ENCODE data around the gene DTNBP1.

Gene DTNBP1

DNA sequence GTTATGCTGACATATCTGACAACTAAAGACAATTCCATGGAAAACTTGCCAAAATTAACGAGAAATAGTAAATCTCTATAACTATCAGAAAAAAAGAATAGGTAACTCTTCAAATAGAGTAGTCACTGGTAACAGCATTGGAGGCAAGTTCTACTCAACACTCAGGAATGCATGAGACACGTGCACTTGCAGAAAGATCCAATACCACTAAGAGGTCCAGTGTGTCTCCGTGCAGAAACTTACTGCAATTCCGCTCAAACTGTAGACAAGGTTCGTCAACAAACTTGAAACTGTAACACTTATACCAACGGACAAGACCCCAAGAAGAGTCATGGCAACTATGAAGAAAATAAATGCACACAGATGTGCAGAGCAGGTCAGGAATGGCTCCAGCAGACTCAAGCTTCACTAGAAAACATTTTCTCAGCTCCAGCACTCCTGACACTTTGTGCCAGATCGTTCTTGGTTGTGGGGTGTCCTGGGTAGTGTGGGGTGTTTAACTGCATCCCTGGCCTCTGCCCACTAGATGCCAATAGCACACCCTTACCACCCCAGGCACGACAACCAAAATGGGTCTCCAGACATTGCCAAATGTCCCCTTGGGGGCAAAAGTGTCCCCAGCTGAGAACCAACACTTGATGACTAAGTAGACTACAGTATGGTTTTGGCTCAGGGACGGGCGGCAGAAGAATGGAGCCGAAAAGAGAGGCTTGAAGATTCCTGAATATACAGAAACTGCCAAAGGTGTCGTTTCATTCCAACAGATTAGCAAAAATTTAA, 134.8 kb downstream of the DTNBP1 start:
- DNase-seq = no peak

DNA sequence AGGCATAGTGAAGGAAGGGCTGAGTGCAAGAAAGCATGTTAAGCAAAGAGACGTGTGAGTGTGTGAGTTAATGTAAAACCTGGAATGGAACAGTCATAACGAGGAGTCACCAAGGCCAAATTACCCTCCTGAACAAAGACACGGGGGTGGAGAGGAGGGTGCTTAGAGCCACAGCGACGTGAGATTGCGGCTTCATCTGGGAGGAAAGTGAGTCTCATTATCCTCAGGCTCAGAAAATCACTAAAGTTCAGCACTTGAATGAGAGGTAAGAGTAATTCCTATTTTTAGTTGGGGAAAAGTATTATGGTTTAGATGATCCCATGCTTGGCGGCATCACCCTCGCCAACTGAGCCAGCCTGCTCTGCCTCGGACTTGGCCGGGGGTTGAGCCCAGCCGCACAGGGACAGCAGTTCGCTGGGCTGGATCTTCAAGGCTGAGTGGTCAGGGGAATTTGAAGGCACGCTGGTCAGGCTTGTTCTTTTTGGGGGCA, 136.6 kb downstream of the DTNBP1 start:
- DNase-seq = no peak

DNA sequence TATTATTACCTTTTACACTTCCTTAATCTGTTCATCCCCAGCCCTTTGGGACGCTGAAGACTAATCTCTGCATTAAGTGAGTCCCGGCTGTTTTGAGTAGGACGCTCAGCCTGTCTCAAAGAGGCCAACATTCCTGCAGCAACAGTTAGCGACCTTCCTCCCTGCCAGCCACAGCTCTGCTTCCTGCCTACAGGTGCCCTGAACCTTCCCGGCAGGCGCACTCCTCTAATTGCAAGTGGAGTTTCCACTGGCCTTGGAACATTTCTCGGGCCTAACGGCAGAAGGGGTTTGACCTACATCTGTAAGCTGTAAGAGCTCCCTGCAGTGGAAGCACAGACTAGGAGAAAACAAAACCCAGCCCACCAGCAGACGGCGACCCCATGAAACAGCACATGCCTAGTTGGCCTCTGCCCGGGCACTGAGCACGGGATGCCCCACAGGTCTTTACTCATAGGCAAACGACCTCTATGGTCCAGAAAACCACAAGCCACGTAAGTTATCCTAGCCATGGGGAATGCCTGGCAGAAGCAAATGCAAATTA, 137.9 kb downstream of the DTNBP1 start:
- DNase-seq = no peak

DNA sequence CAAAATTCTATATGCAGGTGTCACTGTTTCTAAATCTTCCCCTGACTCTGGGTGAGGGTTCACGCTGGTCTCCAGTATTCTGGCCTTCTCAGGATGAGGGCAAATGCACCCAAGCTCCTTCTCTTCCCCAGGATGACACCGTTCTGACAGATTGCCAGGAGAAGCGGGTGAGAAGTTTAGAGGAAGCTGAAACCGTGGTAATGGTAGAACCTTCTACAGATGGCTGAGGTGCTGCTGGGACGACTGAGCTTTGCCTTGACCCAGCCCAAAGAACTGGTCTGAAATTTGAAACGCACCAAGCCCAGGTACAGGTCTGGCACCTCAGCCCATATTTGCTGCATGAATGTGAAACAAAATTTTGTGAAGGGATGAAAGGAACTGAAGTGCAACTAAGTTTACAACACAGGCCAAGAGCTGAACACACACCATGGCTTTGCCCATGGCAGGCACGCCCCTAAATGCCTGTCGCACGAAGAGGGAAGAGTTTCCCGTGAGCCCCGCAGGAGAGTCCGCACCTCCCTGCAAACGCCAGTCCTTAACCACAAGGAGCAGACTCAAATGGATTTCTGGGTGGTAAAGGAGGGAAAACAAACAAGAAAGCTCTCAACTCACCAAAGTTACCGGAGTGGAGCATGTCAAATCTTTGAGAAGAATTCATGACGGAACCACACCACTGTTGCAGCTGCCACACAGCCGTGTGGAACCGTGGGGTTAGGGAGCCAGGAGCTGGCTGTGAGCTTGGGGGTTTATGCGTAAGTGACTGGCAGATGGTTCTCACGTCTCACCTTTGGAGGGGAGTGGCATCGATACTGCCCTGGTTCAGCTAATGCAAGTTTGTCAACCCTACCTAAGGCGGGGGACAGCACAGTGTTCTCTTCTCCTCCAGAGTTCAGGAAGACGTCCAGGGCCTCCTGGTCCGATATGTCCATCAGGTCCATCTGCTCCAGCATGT, 138.9 kb downstream of the DTNBP1 start:
- no peak for DNase-seq

DNA sequence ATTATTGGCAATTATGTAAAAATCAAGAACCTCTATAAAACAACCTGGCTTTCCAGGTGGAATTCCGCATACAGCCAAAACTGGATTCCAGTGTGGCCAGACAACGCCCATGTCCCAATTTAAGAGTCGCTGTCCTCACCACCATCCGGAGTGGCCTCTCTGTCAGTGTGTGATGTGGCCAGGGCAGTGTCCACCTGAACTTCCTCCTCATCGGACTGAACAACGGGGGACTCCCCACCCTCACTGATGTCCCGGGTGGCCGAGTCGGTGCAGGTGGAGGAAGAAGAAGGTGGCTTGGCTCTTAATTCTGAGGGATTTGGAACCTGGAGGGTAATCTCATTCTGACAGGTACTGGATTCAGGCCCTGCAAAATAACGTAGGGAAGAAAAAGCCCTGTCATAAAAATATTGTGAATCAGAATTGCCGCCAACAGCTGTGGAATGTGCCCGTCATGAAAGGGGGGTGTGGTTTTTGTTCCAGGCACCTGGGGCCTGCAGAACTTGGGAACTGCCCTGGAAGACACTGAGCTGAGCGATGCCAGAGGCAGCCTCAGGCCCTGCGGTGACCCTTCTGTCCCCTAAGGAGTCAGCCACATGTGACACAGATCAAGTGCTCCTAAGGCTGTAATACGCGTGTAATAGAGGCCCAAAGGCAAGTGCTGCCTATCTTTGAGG, 139.8 kb downstream of the DTNBP1 start:
- no peak for DNase-seq

DNA sequence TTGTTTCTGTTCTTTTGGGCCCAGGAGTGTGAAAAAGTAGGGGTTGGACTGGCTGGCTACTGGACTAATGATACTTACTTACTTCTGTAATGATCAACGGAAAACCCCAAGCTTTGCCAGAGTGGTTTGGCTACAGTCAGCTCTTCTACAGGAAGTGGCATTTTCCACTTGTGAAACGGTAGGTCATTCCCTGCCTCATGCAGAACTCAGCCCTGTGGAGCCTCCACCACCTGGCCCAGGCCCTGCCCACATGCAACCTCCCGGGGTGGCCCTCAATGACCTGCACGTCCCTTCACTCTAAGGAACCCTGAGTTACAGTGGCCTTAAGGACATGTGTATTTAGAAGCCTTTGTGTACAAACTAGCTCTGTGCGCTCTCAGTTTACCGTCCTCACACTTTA, 140.4 kb downstream of the DTNBP1 start:
- no peak for DNase-seq

DNA sequence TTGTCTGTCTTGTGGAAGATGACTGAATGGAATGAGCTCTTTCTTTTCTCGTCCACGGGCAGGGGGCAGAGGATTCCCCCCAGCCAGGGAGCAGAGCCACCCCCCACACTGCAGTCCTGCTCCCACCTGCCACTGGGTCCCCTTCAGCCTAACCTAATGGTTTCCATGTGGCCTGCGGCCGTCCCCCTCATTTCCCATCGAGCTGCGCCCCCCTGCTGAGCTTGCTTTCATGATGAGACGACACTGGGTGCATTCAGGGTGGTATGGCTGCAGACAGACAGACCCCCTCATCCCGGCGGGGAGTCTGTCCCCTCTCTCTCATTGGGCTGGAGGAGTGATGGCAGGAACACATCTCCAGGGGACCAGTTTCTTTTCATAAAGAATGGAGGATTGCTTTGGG, 140.8 kb downstream of the DTNBP1 start:
- DNase-seq = no peak

DNA sequence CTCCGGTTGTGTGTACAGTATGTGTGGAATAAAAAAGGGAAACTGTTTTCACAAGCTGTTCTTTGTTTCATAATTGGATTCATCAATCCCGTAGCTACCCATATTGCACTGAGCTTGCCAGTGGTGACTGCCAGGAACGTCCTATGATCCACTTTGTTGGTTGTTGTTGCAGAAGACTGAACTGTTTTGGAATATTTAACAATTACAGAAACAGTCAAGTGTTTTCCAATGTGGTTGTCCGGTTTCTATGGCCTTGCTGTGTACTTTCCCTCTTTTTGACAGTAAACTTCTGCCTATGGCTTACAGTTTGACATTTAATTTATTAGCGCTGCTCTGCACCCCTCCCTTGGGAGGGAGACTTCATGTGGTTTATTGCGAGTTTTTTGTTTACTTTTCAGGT, 141.2 kb downstream of the DTNBP1 start:
- DNase-seq = no peak

DNA sequence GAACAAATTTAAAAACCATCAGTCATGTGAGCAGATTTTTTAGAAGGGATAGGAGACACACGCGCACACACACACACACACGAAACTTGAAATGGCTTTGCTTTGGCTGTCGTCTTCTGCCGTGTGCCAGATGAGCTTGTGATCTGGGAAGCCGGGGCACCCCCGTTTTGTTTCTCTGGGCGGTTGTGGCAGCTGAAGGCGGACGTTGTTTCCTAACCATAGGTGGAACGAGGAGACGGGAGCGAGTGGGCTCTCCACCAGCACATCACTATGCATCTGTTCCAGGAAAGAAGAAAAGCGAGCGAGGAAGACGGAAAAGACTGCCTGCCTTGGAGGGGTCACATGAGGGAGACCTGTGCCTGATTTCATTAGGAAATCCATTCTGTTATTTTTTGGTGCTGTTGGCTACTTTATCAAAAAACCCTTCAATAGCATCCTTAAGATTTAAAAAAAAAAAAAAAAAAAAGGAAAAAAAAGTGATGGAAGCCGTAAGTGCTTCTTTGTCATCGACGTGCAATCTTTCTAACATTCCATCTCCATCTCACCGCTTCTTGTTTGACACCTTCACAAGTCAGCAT, 142.1 kb downstream of the DTNBP1 start:
- no peak for DNase-seq

DNA sequence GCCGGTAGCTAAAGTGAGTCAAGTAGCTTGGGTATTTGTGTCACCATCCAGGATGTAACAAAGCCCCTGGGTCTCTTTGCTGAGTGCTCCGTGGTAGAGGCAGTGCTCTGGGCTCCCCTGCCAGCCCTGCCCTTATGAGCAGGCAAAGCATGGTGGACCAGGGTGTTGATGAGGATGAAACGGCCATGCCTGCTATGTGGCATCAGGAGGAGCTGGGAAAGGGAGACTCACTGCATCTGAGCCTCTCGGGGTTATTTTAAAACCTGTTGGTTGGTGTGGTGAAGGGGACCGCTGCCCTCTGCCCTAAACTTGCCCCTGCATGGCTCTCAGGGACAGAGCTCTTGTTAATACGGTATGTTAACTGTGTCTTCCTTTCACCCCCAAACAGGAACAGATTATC, 143.1 kb downstream of the DTNBP1 start:
- no peak for DNase-seq

DNA sequence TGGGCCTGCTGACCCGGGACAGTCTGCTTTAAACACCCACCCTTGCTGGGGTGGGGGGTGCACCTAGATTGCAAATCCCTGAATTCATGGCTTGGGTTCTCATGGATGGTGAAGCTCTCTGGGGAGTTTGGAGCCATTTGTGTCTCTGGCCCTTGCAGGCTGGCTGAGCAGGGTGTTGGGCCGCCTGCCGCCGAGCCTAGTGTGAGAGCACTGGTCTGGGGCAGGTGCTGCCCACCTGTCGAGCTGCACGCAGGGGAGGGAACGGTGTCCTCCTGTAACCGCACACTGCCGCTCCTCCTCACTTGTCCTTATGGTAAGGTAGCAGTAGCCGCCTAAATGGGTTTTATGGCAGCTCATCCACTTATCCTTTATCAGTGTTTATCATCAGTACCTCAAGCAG, 143.9 kb downstream of the DTNBP1 start:
- no peak for DNase-seq

DNA sequence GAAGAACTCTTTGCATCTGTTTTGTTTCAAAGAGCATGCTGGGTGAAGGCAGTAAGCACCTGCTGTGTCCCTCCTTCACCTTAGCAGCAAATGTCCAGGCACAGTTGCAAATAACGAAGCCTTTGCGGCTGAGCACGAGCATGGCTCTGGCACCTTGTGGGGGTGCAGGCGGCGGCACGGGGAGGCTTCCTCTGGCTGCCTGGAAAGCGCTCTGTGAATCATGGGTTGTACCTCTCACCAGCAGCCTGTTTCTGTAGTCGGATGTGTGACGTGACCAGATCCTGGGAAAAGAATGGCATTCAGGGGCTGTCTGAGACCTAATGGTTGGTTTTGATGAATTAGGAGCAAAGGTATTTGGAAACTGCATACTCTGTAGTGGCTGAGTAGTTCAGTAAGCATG, 144.8 kb downstream of the DTNBP1 start:
- DNase-seq = no peak

DNA sequence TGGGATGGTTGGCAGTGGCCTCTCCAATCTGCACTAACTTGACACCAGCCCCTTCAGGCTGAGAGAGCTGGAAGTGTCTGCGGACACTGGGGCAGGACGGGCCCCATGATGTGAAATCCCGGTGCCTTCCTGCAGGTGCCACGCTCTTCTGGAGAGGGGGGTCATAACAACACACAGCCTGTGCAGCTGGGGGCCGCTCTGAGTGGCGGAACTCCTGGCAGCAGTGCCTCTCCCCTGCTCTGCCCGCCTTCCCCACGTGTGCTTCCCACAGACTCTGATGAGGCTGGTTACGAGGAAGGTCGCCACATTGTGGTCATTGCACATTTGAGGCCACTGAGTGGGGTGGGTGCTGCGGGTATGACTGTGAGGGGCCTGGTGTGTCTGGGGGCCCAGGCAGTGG, 145.2 kb downstream of the DTNBP1 start:
- no peak for DNase-seq

DNA sequence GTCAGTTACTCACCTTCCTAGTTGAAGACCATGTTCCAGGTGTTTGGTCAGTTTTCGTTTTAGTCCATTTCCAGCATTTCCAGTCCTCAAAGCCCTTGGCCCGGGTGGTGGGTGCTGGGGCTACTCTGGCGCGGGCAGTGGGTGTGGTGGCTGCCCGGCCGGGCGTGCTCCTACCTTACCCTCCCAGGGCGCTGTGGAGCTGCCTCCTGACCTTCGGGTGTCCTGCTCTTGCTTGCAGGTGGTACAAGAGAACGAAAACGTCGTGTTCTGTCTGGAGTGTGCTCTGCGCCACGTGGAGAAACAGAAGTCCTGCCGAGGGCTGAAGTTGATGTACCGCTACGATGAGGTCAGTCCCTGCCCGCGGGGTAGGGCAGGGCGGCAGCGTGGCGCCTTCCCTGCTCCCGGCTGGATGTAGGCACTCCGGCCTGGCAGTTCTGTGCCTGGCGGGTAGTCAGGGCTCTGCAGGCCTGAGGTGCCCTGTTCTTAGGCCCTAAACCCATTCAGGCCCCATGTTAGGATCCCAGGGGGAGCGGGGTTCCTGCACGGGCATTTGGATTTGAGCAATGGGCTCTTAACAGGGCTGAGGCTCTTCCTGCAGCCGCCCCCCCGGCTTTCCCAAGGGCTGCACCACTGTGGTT, 145.8 kb downstream of the DTNBP1 start:
- no peak for DNase-seq

DNA sequence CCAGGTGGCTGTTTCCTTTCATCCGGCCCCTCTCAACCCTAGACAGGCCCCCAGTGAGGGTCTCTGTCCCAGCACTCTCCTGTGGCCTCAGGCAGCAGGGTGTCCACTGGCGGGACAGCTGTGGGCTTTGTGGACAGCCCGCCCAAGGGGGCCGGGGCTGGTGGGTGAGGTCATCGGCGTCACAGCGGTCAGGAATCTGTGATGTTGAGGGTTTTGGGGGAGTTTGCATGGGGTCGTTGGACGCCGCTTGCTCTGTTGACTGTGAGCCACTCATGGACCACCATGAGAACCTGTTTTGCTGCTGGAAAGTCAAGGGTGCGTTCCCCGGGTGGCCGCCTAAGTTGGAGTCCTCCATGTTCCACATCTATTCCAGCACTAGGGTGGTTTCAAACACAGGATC, 146.4 kb downstream of the DTNBP1 start:
- no peak for DNase-seq

DNA sequence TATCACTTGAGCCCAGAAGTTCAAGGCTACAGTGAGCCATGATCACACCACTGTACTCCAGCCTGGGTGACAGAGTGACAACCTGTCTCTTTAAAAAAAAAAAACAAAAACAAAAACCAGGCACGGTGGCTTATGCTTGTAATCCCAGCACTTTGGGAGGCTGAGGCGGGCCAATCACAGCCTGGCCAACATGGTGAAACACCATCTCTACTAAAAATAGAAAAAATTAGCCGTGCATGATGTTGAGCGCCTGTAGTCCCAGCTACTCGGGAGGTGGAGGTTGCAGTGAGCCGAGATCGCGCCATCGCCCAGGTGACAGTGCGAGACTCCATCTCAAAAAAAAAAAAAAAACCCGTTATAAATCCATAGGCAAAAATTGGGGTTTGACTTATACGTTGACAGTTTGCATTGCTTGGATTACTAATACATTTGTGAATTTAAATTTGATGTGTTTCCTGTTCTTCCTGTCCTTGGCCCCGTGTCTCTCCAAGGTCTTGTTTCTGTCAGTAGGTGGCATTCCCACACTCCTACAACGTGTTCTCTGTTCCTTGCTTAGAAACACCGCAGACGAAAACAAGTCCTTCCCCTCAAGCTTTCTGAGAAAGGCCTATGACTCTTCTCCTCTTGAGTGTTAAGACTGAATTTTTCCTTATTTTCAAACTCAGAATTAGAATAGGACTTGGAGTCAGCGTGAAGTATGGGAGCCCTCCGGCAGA, 147.0 kb downstream of the DTNBP1 start:
- no peak for DNase-seq

DNA sequence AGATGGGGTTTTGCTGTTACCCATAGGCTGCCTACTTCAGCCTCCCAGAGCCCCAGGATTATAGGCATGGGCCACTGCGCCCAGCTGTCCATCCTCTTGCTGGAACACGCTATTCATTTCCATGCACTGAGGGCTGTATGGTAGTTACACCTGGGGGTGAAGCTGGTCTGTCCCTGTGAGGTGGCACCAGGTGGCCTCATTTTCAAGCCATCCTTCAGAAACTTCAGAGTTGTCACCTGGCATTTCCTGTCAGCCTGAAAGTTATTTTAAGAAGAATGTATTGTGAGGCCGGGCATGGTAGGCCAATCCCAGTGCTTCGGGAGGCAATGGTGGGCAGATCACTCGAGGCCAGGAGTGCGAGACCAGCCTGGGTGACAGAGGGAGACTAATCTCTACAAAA, 147.6 kb downstream of the DTNBP1 start:
- DNase-seq = no peak

DNA sequence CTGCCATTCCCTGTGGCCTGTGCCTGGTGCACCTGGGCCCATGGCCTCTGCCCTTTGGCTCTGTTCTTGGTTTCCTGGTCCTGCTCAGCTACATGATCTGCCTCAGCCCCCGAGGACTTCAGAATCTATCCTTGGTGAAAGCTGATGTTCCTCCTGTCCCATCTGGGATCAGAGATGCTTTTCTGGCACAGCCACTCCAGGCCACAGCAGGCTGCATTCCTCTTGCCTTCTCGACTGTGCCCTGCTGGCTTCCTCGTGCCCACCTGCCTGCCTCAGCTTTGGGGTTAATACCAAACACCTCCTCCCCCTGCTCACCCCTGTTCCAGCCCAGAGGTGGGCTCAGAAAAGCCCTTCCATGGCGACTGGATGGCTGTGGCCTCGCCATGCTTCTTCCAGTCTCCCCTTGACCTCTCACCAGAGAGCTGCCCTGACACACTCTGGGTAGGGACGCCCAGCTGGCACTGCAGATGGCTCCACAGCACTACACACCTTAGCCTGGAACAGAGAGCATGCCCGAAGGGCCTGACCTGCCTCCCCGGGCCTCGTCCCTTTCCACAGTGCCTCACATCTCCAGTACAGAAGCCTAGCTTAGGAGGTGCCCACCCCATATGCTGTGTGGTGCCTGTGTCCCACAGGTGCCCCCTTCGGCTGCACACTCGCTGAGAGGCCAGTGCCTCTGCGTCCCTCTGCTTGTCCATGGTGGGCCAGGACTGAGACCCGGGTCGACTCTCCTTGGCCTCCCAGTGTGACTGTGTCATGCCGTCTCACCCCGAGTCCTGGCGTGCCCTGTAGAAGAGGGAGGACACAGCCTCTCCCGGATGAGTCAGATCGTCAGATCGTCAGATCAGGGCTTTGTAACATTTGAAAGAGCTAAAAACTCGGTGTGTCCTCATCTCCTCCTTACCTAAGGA, 148.8 kb downstream of the DTNBP1 start:
- no peak for DNase-seq

DNA sequence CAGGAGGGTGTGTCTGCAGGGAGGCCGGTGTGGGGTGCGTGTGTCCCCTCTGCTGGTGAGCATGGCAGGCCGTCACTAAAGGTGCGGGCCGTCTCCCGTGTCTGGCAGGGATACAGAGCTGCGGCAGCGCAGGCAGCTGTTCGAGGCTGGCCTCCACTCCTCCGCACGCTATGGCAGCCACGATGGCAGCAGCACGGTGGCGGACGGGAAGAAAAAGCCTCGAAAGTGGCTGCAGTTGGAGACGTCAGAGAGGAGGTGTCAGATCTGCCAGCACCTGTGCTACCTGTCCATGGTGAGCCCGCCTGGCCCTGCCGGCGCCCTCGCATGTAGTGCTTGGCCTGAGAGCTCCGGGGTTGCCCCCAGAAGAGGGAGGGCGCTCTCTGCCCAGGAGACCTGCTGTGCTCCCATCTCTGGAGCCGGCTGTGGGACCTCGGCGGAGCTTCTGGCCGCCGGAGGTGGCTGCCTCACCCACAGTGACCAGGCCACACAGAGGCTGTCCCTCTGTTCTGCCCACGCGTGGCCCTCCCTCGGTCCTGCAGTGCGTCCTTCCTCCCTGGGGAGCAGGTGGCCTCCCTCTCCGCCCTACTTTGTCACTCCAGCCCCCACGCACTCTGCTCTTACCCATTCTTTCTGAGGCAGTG, 149.6 kb downstream of the DTNBP1 start:
- DNase-seq = no peak

DNA sequence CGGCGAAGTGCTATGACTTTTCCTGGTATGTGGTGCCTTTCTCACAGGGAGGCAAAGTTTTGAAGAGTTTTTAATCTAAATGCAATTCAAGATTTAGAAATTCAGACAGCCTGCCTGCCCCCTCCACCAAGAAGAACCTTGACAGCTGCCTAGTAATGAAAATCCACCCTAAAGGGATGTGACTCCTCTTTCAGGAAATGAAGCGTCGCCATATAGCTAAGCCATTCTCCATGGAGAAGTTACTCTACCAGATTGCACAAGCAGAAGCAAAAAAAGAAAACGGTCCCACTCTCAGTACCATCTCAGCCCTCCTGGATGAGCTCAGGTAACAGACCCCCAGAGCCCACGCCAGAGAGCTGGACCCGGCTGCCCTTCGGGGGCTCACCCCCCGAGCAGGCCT, 150.1 kb downstream of the DTNBP1 start:
- DNase-seq = no peak
